Fibroblast of skin of right quadriceps (primary cell): ENCODE results near the gene ATG13.

Experiments
- DNase-seq: peaks from one replicate; pipeline ENCODE4 v3.0.0-alpha.2; 2013

ATG13 gene

GRCh38 chr11:46677169-46677568 is 59.8 kb downstream of the ATG13 start:
- DNase-seq = no peak

GRCh38 chr11:46677991-46678740 is 60.8 kb downstream of the ATG13 start:
- no peak for DNase-seq

GRCh38 chr11:46678741-46679130 is 61.4 kb downstream of the ATG13 start:
- DNase-seq = no peak

GRCh38 chr11:46679241-46680163 is 62.1 kb downstream of the ATG13 start:
- DNase-seq = no peak

- DNase-seq = no peak
Measured at GRCh38 chr11:46680164-46680760, 62.9 kb downstream of the ATG13 start.

GRCh38 chr11:46680815-46681214 is 63.5 kb downstream of the ATG13 start:
- no peak for DNase-seq

- no peak for DNase-seq
Measured at GRCh38 chr11:46681814-46682213, 64.5 kb downstream of the ATG13 start.

- DNase-seq = no peak
Measured at GRCh38 chr11:46682773-46683752, 65.7 kb downstream of the ATG13 start.

GRCh38 chr11:46684367-46684766 is 67.0 kb downstream of the ATG13 start:
- DNase-seq = no peak

GRCh38 chr11:46686886-46687795 is 69.8 kb downstream of the ATG13 start:
- peak; percentile 17 for DNase-seq

- no peak for DNase-seq
Measured at GRCh38 chr11:46690702-46691101, 73.3 kb downstream of the ATG13 start.

- peak; percentile 26 for DNase-seq
Measured at GRCh38 chr11:46692450-46692849, 75.1 kb downstream of the ATG13 start.

GRCh38 chr11:46693597-46694012 is 76.3 kb downstream of the ATG13 start:
- DNase-seq = peak; percentile 39

- DNase-seq = no peak
Measured at GRCh38 chr11:46694072-46694471, 76.7 kb downstream of the ATG13 start.

- DNase-seq = no peak
Measured at GRCh38 chr11:46694607-46695006, 77.3 kb downstream of the ATG13 start.

GRCh38 chr11:46695345-46696211 is 78.2 kb downstream of the ATG13 start:
- DNase-seq = no peak

- DNase-seq = no peak
Measured at GRCh38 chr11:46696212-46696558, 78.8 kb downstream of the ATG13 start.

GRCh38 chr11:46697303-46697702 is 80.0 kb downstream of the ATG13 start:
- no peak for DNase-seq

GRCh38 chr11:46697723-46698122 is 80.4 kb downstream of the ATG13 start:
- DNase-seq = no peak

- no peak for DNase-seq
Measured at GRCh38 chr11:46698597-46698996, 81.2 kb downstream of the ATG13 start.
